ENCODE measurements around the gene EXOC6B.

GRCh38 chr2:72141032-72141645 lies 684.7 kb downstream of the EXOC6B start:
- no peak for TF ChIP-seq CTCF (IDR thresholded peaks at IDR 0.05; ENCODE audit: low read depth, low read length)
- no peak for TF ChIP-seq EZH2phosphoT487 (IDR thresholded peaks at IDR 0.05; ENCODE audit: low read depth)
